SK-N-SH (cell line): Measurements from ENCODE around the gene MEAK7. TPM values are rescaled to one million over a fixed set of nuclear protein-coding genes. Genes with fewer than 3 reads are reported as not detected.

ENCODE experiments used
- CTCF ChIA-PET: fragments of 300-600, 350-600 bp; formaldehyde crosslinking; extraction: SDS; loops from one replicate; lab custom pipeline; 2021; lab: Yijun Ruan, JAX
- POLR2A ChIA-PET: fragments of 350-600 bp; sonication (Branson Sonifier 250); formaldehyde crosslinking; extraction: SDS; loops from one replicate; lab custom pipeline; 2020; ENCODE audit warnings: antibody characterized with exemption, inconsistent platforms; lab: Yijun Ruan, JAX
- DNase-seq: peaks from one replicate; pipeline ENCODE4 v3.0.0; 2012
- H2AFZ ChIP-seq: fragments of 200-600 bp; sonication (generic); 2 replicates; pipeline ENCODE4 v1.8.1; 2016; ENCODE audit warnings: antibody characterized with exemption, mild to moderate bottlenecking, low read depth
- H3F3A ChIP-seq: fragments of 200-600 bp; sonication (generic); replicated peaks from 2 replicates; pipeline ENCODE3; 2016; ENCODE audit warnings: antibody characterized with exemption, mild to moderate bottlenecking; ENCODE audit not compliant: insufficient read depth
- H3K27ac ChIP-seq, 2 experiments: fragments of 200-500 bp in 1 of 2; fragments of 200-600 bp in 1 of 2; sonication (Bioruptor generic) in 1 of 2; sonication (generic), shearing (Covaris generic) in 1 of 2; 2 replicates each; pipeline versions ENCODE4 v1.5.1 to v1.6.1; 2014 to 2016; ENCODE audit warnings: low read depth in 2 of 2, inconsistent platforms in 1 of 2, low read length in 1 of 2, mild to moderate bottlenecking in 1 of 2, mixed read lengths in 1 of 2
- H3K27me3 ChIP-seq: fragments of 200-600 bp; sonication (generic), shearing (Covaris generic); 2 replicates; pipeline ENCODE4 v1.6.1; 2016; ENCODE audit warnings: mixed run types; ENCODE audit not compliant: insufficient read depth
- H3K36me3 ChIP-seq, 2 experiments: fragments of 200-500 bp in 1 of 2; fragments of 200-600 bp in 1 of 2; sonication (Bioruptor generic) in 1 of 2; sonication (generic) in 1 of 2; replicated peaks in 1 of 2; 2 replicates each; pipeline versions ENCODE3 to v1.5.1; 2014 to 2016; ENCODE audit warnings: low read length in 1 of 2, mild to moderate bottlenecking in 1 of 2; ENCODE audit not compliant: insufficient read depth in 2 of 2, control insufficient read depth in 1 of 2
- H3K4me1 ChIP-seq, 2 experiments: fragments of 200-500 bp in 1 of 2; fragments of 200-600 bp in 1 of 2; sonication (Bioruptor generic) in 1 of 2; sonication (generic), shearing (Covaris generic) in 1 of 2; 2 replicates each; pipeline versions ENCODE4 v1.5.1 to v1.6.1; 2014 to 2016; ENCODE audit warnings: low read depth in 1 of 2, low read length in 1 of 2, mixed run types in 1 of 2; ENCODE audit not compliant: insufficient read depth in 2 of 2, control insufficient read depth in 1 of 2
- H3K4me2 ChIP-seq: fragments of 200-600 bp; sonication (generic), shearing (Covaris generic); 2 replicates; pipeline ENCODE4 v1.6.1; 2017; ENCODE audit warnings: mixed run types
- H3K4me3 ChIP-seq, 2 experiments: fragments of 200-500 bp in 1 of 2; fragments of 200-600 bp in 1 of 2; sonication (Bioruptor generic) in 1 of 2; sonication (generic), shearing (Covaris generic) in 1 of 2; 2 replicates each; pipeline versions ENCODE4 v1.5.1 to v1.8.1; 2014 to 2016; ENCODE audit warnings: low read depth in 2 of 2, inconsistent platforms in 1 of 2, low read length in 1 of 2, mild to moderate bottlenecking in 1 of 2, mixed read lengths in 1 of 2, moderate library complexity in 1 of 2
- H3K79me2 ChIP-seq: fragments of 200-600 bp; sonication (generic); 2 replicates; pipeline ENCODE4 v1.8.1; 2017; ENCODE audit warnings: mild to moderate bottlenecking; ENCODE audit not compliant: insufficient read depth
- H3K9ac ChIP-seq: fragments of 200-600 bp; sonication (generic); 2 replicates; pipeline ENCODE4 v1.6.1; 2017; ENCODE audit warnings: mixed run types
- H3K9me2 ChIP-seq: fragments of 200-600 bp; sonication (generic); 2 replicates; pipeline ENCODE4 v1.6.1; 2017; ENCODE audit warnings: mixed run types
- H3K9me3 ChIP-seq: fragments of 200-600 bp; sonication (generic); 2 replicates; pipeline ENCODE4 v1.6.1; 2017; ENCODE audit warnings: mixed run types, mild to moderate bottlenecking, moderate library complexity
- H4K20me1 ChIP-seq: fragments of 200-600 bp; sonication (generic); 2 replicates; pipeline ENCODE4 v1.6.1; 2017; ENCODE audit warnings: mild to moderate bottlenecking, mixed run types; ENCODE audit not compliant: insufficient read depth
- FOXJ3 ChIP-seq: sonication (generic); formaldehyde crosslinking; IDR thresholded peaks from 2 replicates; pipeline ENCODE4 v1.5.1; 2020; ENCODE audit warnings: mild to moderate bottlenecking, missing genetic modification reagents
- FOXM1 ChIP-seq: IDR thresholded peaks from 2 replicates; pipeline ENCODE4 v1.4.0; 2012; ENCODE audit warnings: low read depth, mild to moderate bottlenecking
- GABPA ChIP-seq: IDR thresholded peaks from 2 replicates; pipeline ENCODE4 v1.4.0; 2012; ENCODE audit warnings: low read depth, mild to moderate bottlenecking
- POLR2AphosphoS5 ChIP-seq: IDR thresholded peaks from 2 replicates; pipeline ENCODE4 v1.6.1; 2012; ENCODE audit warnings: low read depth, low read length
- RXRA ChIP-seq: IDR thresholded peaks from 2 replicates; pipeline ENCODE4 v1.4.0; 2012; ENCODE audit warnings: low read depth, mild to moderate bottlenecking, borderline replicate concordance
- TAF1 ChIP-seq: IDR thresholded peaks from 2 replicates; pipeline ENCODE4 v1.6.1; 2012; ENCODE audit warnings: low read depth, mild to moderate bottlenecking, low read length, moderate library complexity, borderline replicate concordance
- TEAD4 ChIP-seq: IDR thresholded peaks from 2 replicates; pipeline ENCODE4 v1.4.0; 2012; ENCODE audit warnings: mild to moderate bottlenecking, borderline replicate concordance; ENCODE audit not compliant: insufficient read depth
- WGBS: methylation state at CpG from one replicate; pipeline ENCODE4 v1.1.6; 2017; ENCODE audit warnings: low lambda C conversion rate; 5-methylcytosine and 5-hydroxymethylcytosine counted together
- polyA plus RNA-seq, 3 experiments: library from polyadenylated mRNA; depleted of rRNA; stranded (reverse); fragments of >200 nt; gene quantifications; 2 replicates each; pipeline ENCODE4 v1.2.3, GENCODE V29; 2012
- TF ChIP-seq, protein P1 (sequence below): fragments of 150-350 bp; IDR thresholded peaks from 2 replicates; pipeline ENCODE4 v1.6.1; 2017; ENCODE audit warnings: antibody characterized with exemption, low read length, low read depth, borderline replicate concordance
- TF ChIP-seq, protein P2 (sequence below): IDR thresholded peaks from 2 replicates; pipeline ENCODE4 v1.4.0; 2012; ENCODE audit warnings: low read depth, borderline replicate concordance
- TF ChIP-seq, protein P3 (sequence below): IDR thresholded peaks from 2 replicates; pipeline ENCODE4; 2012
- TF ChIP-seq, protein P4 (sequence below): IDR thresholded peaks from 2 replicates; pipeline ENCODE4 v1.6.1; 2012; ENCODE audit warnings: mild to moderate bottlenecking, low read depth, low read length, moderate library complexity
- TF ChIP-seq, protein P5 (sequence below): IDR thresholded peaks from 2 replicates; pipeline ENCODE4 v1.4.0; 2012; ENCODE audit warnings: low read depth, borderline replicate concordance
- TF ChIP-seq, protein P6 (sequence below): fragments of 200-600 bp; sonication (generic); IDR thresholded peaks from 2 replicates; pipeline ENCODE4 v1.6.1; 2017; ENCODE audit warnings: antibody characterized with exemption, mild to moderate bottlenecking, moderate library complexity

Gene MEAK7
- polyA plus RNA-seq, 1 of the 3 experiments (the other 2 are of a cell fraction), result 11.9 TPM

DNA sequence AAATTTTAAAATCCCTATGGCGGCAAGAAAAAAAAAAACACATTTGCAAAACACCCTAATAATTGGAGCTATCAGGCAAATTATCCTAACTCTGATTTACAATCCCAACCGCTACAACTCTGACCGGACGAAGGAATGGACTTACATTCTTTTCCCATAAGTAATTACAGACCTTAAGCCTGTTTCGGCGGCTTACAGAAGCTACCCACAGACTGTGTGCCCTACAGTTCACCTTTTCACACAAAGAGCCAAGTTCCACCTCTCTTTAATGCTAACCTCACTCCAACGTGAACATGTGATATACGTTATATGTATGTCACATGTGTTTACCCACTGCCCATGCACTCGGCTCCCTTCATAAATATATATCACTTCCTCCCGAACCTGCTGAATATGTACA is 8.7 kb upstream of the MEAK7 start (continued):
- TF ChIP-seq, protein P1, sequence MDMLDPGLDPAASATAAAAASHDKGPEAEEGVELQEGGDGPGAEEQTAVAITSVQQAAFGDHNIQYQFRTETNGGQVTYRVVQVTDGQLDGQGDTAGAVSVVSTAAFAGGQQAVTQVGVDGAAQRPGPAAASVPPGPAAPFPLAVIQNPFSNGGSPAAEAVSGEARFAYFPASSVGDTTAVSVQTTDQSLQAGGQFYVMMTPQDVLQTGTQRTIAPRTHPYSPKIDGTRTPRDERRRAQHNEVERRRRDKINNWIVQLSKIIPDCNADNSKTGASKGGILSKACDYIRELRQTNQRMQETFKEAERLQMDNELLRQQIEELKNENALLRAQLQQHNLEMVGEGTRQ, result no peak
- TF ChIP-seq GABPA, result no peak
- TF ChIP-seq, protein P2, sequence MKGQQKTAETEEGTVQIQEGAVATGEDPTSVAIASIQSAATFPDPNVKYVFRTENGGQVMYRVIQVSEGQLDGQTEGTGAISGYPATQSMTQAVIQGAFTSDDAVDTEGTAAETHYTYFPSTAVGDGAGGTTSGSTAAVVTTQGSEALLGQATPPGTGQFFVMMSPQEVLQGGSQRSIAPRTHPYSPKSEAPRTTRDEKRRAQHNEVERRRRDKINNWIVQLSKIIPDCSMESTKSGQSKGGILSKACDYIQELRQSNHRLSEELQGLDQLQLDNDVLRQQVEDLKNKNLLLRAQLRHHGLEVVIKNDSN, result no peak

DNA sequence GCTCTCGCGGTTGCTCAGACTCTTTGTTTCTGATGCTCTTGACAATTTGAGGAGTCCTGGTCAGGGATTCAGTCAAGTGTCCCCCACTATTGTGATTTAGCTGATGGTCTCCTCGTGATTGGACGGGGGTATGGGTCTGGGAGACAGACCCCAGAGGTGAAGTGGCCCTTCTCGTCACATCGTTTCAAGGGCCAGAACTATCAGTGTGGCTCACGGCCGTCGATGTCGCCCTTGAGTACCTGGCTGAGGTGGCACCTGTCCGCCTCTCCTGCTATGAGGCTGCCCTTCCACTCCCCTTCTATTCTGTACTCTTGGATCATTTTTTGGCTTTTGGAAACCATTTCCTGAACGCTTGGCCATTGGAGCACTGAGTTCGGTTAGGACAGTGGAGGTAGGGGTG is 7.4 kb upstream of the MEAK7 start:
- no peaks in the 10 kb centered on the region for H3K27me3 ChIP-seq
- ChIA-PET POLR2A (no interaction called here), CTCF (interaction anchor here (1.0 to 5.1 kb wide), 18 partner anchors 8 to 459 kb away, joined by 3 to 79 read pairs (median 8); no protein-coding TSS in a partner anchor)
- H3K79me2 ChIP-seq, result no peaks in the 10 kb centered on the region
- no peaks in the 10 kb centered on the region for H3F3A ChIP-seq
- no peak for DNase-seq
- H3K36me3 ChIP-seq, result no peaks in the 10 kb centered on the region
- H3K4me3 ChIP-seq, result no peak overlapping the region
- no peaks in the 10 kb centered on the region for H3K9me2 ChIP-seq
- no peak overlapping the region for H3K9ac ChIP-seq
- no peaks in the 10 kb centered on the region for H4K20me1 ChIP-seq
- TF ChIP-seq FOXJ3 (CRISPR knock-in tag), result no peak
- TF ChIP-seq, protein P2, result no peak
- no peak for TF ChIP-seq FOXM1
- TF ChIP-seq, protein P3, sequence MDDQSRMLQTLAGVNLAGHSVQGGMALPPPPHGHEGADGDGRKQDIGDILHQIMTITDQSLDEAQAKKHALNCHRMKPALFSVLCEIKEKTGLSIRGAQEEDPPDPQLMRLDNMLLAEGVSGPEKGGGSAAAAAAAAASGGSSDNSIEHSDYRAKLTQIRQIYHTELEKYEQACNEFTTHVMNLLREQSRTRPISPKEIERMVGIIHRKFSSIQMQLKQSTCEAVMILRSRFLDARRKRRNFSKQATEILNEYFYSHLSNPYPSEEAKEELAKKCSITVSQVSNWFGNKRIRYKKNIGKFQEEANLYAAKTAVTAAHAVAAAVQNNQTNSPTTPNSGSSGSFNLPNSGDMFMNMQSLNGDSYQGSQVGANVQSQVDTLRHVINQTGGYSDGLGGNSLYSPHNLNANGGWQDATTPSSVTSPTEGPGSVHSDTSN, result no peak
- TF ChIP-seq, protein P4, sequence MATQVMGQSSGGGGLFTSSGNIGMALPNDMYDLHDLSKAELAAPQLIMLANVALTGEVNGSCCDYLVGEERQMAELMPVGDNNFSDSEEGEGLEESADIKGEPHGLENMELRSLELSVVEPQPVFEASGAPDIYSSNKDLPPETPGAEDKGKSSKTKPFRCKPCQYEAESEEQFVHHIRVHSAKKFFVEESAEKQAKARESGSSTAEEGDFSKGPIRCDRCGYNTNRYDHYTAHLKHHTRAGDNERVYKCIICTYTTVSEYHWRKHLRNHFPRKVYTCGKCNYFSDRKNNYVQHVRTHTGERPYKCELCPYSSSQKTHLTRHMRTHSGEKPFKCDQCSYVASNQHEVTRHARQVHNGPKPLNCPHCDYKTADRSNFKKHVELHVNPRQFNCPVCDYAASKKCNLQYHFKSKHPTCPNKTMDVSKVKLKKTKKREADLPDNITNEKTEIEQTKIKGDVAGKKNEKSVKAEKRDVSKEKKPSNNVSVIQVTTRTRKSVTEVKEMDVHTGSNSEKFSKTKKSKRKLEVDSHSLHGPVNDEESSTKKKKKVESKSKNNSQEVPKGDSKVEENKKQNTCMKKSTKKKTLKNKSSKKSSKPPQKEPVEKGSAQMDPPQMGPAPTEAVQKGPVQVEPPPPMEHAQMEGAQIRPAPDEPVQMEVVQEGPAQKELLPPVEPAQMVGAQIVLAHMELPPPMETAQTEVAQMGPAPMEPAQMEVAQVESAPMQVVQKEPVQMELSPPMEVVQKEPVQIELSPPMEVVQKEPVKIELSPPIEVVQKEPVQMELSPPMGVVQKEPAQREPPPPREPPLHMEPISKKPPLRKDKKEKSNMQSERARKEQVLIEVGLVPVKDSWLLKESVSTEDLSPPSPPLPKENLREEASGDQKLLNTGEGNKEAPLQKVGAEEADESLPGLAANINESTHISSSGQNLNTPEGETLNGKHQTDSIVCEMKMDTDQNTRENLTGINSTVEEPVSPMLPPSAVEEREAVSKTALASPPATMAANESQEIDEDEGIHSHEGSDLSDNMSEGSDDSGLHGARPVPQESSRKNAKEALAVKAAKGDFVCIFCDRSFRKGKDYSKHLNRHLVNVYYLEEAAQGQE, result no peak
- no peak for TF ChIP-seq RXRA
- TF ChIP-seq, protein P5, sequence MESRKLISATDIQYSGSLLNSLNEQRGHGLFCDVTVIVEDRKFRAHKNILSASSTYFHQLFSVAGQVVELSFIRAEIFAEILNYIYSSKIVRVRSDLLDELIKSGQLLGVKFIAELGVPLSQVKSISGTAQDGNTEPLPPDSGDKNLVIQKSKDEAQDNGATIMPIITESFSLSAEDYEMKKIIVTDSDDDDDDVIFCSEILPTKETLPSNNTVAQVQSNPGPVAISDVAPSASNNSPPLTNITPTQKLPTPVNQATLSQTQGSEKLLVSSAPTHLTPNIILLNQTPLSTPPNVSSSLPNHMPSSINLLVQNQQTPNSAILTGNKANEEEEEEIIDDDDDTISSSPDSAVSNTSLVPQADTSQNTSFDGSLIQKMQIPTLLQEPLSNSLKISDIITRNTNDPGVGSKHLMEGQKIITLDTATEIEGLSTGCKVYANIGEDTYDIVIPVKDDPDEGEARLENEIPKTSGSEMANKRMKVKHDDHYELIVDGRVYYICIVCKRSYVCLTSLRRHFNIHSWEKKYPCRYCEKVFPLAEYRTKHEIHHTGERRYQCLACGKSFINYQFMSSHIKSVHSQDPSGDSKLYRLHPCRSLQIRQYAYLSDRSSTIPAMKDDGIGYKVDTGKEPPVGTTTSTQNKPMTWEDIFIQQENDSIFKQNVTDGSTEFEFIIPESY, result no peak
- no peak for TF ChIP-seq POLR2AphosphoS5
- no peak for TF ChIP-seq TEAD4
- TF ChIP-seq, protein P6, sequence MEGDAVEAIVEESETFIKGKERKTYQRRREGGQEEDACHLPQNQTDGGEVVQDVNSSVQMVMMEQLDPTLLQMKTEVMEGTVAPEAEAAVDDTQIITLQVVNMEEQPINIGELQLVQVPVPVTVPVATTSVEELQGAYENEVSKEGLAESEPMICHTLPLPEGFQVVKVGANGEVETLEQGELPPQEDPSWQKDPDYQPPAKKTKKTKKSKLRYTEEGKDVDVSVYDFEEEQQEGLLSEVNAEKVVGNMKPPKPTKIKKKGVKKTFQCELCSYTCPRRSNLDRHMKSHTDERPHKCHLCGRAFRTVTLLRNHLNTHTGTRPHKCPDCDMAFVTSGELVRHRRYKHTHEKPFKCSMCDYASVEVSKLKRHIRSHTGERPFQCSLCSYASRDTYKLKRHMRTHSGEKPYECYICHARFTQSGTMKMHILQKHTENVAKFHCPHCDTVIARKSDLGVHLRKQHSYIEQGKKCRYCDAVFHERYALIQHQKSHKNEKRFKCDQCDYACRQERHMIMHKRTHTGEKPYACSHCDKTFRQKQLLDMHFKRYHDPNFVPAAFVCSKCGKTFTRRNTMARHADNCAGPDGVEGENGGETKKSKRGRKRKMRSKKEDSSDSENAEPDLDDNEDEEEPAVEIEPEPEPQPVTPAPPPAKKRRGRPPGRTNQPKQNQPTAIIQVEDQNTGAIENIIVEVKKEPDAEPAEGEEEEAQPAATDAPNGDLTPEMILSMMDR, result no peak
- TF ChIP-seq TAF1, result no peak
- 61% methylated on average over 13 of the region's 13 CpGs for WGBS
- no peak overlapping the region for H3K27ac ChIP-seq
- H3K4me2 ChIP-seq, result no peak overlapping the region
- no peaks in the 10 kb centered on the region for H3K9me3 ChIP-seq
- H3K4me1 ChIP-seq, result peaks cover 0 to 8% of the 10 kb centered on the region in 2 experiments; a peak in 1 of 4 replicates
- no peak overlapping the region for H2AFZ ChIP-seq
